M059J (cell line): ENCODE data around the gene ATP5IF1. TPM values are rescaled to one million over a fixed set of nuclear protein-coding genes. Genes with fewer than 3 reads are reported as not detected.

Experiments
- DNase-seq: peaks from one replicate; pipeline ENCODE4 v3.0.0-alpha.2; 2012; ENCODE audit warnings: low read depth
- total RNA-seq: library from RNA; depleted of rRNA; stranded (reverse); fragments of >200 nt; shearing (Covaris generic); gene quantifications from 2 replicates; pipeline ENCODE4 v1.2.3, GENCODE V29; 2014

Gene ATP5IF1
- total RNA-seq, 1 experiment from 2014 or later: 323 TPM

DNA sequence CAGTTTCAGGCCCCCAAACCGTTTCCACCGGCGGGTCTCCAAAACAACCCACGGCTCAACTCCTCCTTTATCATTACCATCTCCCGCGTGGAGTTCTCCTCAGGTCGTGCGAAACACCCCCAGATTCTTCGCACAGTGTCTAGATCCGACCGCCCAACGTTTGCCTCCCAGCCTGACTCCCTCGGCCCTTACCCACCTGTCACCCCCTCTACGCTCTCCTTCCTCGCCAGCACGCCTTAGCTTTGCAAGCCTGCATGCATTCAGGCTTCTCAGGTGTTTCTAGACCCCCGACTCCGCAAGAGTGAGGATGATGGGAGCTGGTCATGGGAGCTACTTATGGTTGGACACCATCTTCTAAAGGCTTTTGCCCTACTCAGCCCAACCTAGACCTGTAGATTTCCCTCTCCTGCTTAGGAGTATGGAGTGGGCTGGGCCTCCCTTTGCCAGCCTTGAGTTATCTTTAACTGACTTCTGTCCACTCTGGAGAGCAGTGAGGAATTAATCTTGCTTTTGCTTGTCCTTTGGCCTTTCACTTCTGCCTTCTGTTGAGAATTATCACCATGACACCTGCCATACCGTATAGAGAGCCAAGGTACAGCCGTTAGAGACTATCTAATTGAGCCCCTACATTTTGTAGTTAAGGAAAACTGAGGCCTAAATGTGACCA is 865 bp downstream of the ATP5IF1 start:
- peak; percentile 6 for DNase-seq

- DNase-seq: no peak
These were observed 3.1 kb downstream of the ATP5IF1 start for GRCh38 chr1:28239004-28239403.

DNA sequence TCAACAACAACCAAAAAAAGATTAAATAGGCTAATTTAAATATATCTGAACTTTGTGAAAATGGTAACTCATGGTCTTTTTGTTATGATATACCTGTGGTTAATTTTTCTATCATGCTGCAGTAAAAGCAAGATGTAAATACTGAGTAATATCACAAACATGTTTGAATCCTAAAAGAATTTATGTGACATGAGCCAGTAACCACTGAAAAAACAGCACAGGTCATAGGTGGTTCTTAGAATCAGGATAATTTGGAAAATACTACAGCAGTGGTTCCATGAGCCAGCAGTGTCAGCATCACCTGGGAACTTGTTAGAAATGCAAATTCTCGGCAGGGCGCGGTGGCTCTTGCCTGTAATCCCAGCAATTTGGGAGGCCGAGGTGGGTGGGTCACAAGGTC is 4.1 kb downstream of the ATP5IF1 start:
- DNase-seq: peak; percentile 12

GRCh38 chr1:28241638-28242241 is 5.8 kb downstream of the ATP5IF1 start:
- DNase-seq: no peak

- DNase-seq: no peak
These were observed 7.9 kb downstream of the ATP5IF1 start for GRCh38 chr1:28243685-28244311.

DNA sequence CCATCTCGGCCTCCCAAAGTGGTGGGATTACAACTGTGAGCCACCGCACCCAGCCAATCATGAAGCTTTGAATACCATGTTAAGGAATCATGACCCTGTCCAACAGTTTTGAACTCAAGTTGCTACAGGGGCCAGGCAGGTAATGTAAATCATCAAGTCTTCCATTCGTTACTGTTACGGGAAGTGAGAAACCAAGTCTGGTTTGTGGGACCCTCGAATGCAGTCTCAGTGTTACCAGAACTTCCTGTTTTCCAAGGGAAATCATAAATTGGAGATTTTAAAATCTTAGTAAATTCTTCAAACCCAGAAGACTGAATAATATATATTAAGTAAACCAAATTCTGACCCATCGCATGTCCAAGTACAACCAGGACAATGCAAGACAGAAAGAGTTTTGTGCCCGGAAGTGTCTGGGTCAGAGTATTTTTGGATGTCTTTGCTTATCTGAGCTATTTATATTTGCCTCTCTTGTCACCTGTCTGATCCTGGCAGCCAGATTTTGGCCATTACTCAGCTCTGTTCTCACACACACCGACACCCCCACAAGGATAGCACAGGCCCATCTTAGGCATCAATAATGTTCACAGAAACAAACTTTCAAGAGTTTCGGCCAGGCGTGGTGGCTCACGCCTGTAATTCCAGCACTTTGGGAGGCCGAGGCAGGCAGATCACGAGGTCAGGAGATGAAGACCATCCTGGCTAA is 8.8 kb downstream of the ATP5IF1 start:
- no peak for DNase-seq

- DNase-seq: peak; percentile 31
These were observed 10.5 kb downstream of the ATP5IF1 start for GRCh38 chr1:28246427-28246832.

GRCh38 chr1:28247612-28248272 is 11.8 kb downstream of the ATP5IF1 start:
- DNase-seq: peak; percentile 3

DNA sequence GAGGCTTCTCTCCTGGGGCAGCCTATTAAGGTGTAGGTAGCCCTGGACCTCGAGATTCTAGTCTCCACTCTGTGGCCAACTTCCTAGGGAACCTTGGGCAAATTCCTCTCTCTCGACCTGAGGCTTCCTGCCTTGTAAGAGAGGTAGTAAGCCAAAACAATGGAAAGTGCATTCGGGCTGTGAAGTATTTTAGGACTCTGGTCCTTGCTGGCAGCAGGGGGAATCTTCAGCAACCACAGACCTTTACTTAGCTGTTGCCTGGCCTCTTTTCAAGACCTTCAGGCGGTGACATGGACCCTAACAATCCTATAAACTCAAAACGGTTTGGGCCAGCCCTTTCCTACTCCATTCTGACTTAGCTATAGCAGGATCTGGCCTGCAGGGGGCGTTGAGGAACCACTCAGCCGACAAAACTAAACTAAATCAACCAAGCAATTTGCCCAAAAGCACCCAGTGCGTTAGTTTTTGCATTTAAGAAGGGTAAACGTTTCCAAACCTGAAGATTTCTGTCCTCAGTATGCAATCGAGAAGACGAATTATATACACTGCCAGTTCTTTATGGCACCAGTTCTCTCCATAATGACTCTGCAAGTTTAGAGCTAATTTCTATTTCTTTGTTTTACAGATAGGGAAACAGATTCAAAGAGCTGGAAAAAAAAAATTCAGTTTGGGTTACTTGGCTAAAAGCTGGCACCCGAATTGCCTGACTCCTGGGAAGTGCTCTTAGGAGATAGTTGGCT is 12.5 kb downstream of the ATP5IF1 start:
- peak; percentile 79 for DNase-seq

DNA sequence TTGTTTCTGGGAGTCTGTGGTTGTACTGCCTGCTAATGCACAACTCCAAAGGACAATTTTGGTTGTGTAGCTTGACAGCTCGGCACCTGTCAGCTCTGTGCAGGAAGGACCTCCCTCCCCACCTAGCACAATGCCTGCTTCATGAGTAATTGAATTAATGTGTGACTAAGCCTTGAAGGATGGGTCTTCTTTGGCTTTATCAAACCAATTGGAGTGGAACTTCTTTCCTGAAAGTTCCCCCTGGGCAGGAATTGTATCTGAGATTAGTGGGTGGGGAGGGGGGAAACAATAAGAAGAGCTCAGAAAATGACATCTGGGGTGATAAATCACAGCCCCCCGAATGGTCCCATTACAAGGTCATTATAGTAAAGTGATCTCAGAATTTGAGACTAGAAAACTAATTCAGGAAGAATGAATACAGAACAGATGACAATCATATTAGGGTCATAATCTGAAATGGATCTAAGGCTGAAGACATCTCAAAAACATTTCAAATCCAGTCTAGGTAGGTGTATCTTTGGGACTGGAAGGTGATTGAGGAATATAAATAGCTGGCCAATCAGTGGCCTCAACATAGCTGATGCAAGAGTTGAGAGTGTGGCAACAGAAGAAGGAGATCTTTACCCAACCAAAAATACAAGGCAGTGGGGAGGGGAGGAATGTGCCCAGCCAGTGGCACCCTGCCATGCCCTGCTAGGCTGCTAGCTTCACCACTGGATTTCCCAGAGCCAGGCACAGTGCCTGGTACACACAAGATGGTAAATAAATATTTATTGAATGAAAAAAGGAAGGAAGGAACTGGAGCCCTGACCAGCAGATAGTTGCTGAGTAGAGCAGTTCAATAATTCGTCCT is 13.3 kb downstream of the ATP5IF1 start:
- peak; percentile 77 for DNase-seq

GRCh38 chr1:28249866-28250295 is 14.0 kb downstream of the ATP5IF1 start:
- no peak for DNase-seq

GRCh38 chr1:28256197-28256827 is 20.4 kb downstream of the ATP5IF1 start:
- no peak for DNase-seq

GRCh38 chr1:28257736-28258135 is 21.8 kb downstream of the ATP5IF1 start:
- no peak for DNase-seq

GRCh38 chr1:28258628-28259251 is 22.8 kb downstream of the ATP5IF1 start:
- DNase-seq: no peak

DNA sequence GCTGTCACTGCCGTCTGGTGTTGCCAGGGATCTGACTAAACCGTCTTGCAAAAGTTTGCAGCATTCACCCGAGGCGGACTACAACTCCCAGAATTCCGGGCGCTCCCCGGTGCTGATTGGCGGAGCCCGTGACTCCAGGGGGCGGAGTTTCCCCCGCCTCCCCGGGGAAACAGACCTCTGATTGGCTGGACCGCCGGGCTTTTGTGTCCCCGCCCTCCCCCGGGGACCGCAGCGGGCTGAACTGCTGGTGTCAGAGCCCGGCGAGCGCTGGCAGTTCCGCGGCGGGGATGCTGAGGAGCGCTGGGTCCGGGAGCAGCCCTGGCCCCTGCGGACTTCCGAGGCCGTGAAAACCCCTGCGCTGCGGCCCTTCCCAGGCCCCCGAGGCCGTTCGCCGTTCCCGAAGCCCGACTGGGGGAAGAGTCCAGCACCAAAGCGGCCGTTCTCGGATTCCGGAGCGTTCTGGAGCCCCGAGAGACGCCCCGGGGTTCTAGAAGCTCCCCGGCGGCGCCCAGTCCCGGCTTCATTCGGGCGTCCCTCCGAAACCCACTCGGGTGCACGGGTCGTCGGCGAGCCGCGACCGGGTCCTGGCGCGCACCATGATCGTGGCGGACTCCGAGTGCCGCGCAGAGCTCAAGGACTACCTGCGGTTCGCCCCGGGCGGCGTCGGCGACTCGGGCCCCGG is 23.5 kb downstream of the ATP5IF1 start, which contains the start of gene SESN2:
TSS of gene SESN2 (plus strand) at position 267 of the 682 bp plus-strand sequence. CDS start at position 597, 330 bp downstream.
- peak; percentile 99 for DNase-seq

DNA sequence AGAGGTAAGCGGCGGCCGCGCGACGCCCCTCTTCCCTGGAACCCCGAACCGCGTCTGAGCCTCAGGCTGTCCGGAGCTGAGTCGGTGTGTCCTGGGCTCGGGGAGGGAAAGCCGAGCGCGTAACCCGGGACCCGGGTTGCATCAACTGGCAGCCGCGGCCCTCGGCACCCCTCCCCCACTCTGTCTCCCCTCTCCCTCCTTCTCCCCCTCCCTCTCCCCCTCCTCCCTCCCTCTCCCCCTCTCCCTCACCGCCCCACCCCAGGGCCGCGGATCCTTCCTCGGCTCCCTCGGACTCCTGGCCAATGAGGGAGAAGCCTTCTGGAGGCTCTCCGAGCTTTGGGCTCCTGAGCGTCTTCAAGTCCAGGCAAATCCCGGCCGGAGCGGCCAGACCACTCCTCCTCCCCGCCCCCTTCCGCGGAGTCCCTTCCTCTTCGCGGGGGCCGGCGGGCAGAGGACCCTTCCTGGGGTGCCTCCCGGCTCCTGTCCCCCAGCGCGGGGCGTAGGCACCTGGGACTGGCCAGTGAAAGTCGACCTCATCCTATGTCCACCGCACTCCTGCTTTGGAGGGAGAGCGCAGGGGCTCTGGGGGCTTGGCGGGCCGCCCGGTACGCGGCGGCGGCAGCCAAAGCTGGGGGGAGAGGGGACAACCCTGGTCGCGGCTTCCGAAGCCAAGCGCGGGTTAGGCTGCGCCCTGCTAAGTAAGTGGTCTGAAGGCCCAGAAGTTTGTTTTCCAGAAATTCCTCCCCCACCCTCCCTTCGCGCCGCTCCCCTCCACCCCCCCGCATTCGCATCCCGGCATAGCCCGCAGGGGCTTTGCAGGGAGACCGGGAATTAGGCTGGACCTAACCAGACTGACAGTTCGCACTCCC is 24.2 kb downstream of the ATP5IF1 start:
- DNase-seq: peak; percentile 82

DNA sequence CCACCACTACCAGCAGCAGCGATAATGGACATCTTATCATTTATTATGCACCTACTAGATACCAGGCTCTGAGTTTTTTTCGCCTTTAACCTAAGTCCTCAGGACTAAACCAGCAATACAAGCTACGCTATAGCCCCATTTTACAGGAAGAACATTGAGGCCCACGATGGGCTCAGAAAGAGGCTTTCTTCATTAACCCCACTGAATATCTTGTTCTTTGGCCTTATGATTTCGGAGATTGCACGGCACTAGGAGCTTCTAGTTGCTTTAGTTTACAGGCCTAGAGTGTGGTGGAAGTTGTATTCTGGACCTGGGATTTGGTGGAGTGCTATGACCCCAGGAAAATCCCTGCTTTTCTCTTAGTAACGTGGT is 24.9 kb downstream of the ATP5IF1 start:
- no peak for DNase-seq

DNA sequence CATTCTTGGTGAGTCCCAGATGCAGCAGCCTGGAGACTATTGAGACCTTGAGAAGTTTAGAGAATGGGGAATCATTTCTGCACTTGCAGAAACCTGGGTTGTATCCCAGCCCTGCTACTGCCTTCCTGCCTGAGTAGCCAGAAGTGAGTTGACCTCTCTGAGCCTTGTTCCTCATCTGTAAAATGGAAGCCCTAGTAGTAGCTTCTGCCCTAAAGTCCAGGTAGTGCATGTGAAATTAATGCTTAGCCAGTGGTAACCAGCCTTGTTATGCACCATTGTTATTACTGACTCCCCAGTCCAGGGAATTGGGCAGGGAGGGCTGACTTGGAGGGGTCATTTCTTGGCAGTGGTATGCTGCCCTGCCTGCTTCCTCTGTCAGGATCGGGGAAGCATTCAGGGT is 29.0 kb downstream of the ATP5IF1 start:
- no peak for DNase-seq
